ENCODE results near the gene CERS6. TPM values are rescaled to one million over a fixed set of nuclear protein-coding genes. Genes with fewer than 3 reads are reported as not detected.

CERS6 gene
- total and polyA plus RNA-seq, 2 of the 8 experiments (the other 6 are each of a cell fraction or from before 2014, with no cell fraction given), result 6.8 to 28.2 TPM

DNA sequence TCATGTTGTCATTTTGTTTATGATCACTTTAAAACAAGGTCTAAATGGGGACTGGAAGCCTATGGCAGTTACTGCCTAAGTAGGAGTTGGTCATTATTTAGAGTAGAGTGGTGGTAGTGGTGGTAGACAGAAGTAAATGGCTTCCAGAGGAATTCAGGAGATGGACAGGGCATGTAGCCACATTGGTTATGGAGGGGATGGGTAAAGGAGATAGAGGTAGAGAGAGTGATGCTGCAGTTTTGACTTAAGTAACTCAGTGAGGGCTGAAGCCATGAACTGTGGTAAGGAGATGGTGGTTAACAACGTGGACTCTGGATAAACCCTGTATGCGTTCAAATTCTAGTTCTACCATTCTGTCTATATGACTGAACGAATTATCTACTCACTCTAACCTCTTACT is 284.7 kb downstream of the CERS6 start (continued):
- TF ChIP-seq CHD7 (IDR thresholded peaks at IDR 0.05; ENCODE audit: insufficient replicate concordance, low read length) (no peak), SRF (IDR thresholded peaks at IDR 0.05; ENCODE audit: low read depth, low read length) (no peak), CREB1 (IDR thresholded peaks at IDR 0.05) (no peak), CBX5 (IDR thresholded peaks at IDR 0.05; ENCODE audit: low read depth, low read length) (no peak), SIRT6 (IDR thresholded peaks at IDR 0.05; ENCODE audit: low read length) (no peak), BACH1 (IDR thresholded peaks at IDR 0.05; ENCODE audit: low read length) (no peak), TCF12 (IDR thresholded peaks at IDR 0.05; ENCODE audit: low read depth, low read length) (no peak)
